Calu3 (cell line): ENCODE results near the gene ACAD10. TPM values are rescaled to one million over a fixed set of nuclear protein-coding genes. Genes with fewer than 3 reads are reported as not detected.

Experiments
- BruUV-seq: library from RNA; stranded (reverse); fragments of 400-500 nt; replicated peaks from 2 replicates; lab custom pipeline; 2021; lab: Mats Ljungman, UMichigan
- CTCF ChIA-PET: fragments of 300-600 bp; sonication (Branson Sonifier 250); formaldehyde crosslinking; loops from one replicate; lab custom pipeline; 2022; ENCODE audit warnings: antibody characterized with exemption; lab: Charles Lee
- DNase-seq: peaks from one replicate; pipeline ENCODE4 v3.0.0; 2022
- H3K27ac Mint-ChIP-seq: one replicate; pipeline ENCODE4 v1.8.0; 2022; ENCODE audit warnings: mixed read lengths; ENCODE audit not compliant: unreplicated experiment
- H3K27me3 Mint-ChIP-seq: one replicate; pipeline ENCODE4 v1.8.0; 2022; ENCODE audit warnings: mixed read lengths; ENCODE audit not compliant: unreplicated experiment
- H3K36me3 Mint-ChIP-seq: one replicate; pipeline ENCODE4 v1.8.0; 2022; ENCODE audit warnings: mild to moderate bottlenecking, moderate library complexity, mixed read lengths; ENCODE audit not compliant: insufficient read depth, unreplicated experiment
- H3K4me1 Mint-ChIP-seq: one replicate; pipeline ENCODE4 v1.8.0; 2022; ENCODE audit warnings: mild to moderate bottlenecking, low read depth, mixed read lengths; ENCODE audit not compliant: unreplicated experiment
- H3K4me3 Mint-ChIP-seq: one replicate; pipeline ENCODE4 v1.8.0; 2022; ENCODE audit warnings: mild to moderate bottlenecking, low read depth, moderate library complexity, mixed read lengths; ENCODE audit not compliant: unreplicated experiment
- H3K9me3 Mint-ChIP-seq: one replicate; pipeline ENCODE4 v1.8.0; 2022; ENCODE audit warnings: low read depth, mixed read lengths; ENCODE audit not compliant: unreplicated experiment
- CTCF ChIP-seq: fragments of 200-600 bp; IDR thresholded peaks from one replicate; pipeline ENCODE4 v1.8.0; 2022; ENCODE audit warnings: antibody characterized with exemption; ENCODE audit not compliant: unreplicated experiment
- intact Hi-C: fragments of 100-400 bp; cut with micrococcal nuclease; formaldehyde crosslinking; loops from one replicate; pipeline ENCODE4 v1.10.0; 2022; ENCODE audit not compliant: unreplicated experiment
- total RNA-seq: library from RNA; stranded (reverse); gene quantifications from 2 replicates; pipeline ENCODE4 v1.2.3, GENCODE V29; 2022

ACAD10 gene
- total RNA-seq, 1 experiment from 2014 or later: 50.8 TPM

GRCh38 chr12:111653596-111653995 lies 32.3 kb upstream of the ACAD10 start:
- H3K4me1 Mint-ChIP-seq: no peaks in the 10 kb centered on the region
- H3K9me3 Mint-ChIP-seq: no peaks in the 10 kb centered on the region
- TF ChIP-seq CTCF: no peak
- no peak for DNase-seq
- H3K36me3 Mint-ChIP-seq: peaks cover 25% of the 10 kb centered on the region
- BruUV-seq: no TSS peak
- intact Hi-C loops: no loop called here
- no peak overlapping the region for H3K4me3 Mint-ChIP-seq
- H3K27me3 Mint-ChIP-seq: no peaks in the 10 kb centered on the region
- H3K27ac Mint-ChIP-seq: no peak overlapping the region
- CTCF ChIA-PET: no interaction called here

GRCh38 chr12:111655356-111655755 lies 30.5 kb upstream of the ACAD10 start:
- no TSS peak for BruUV-seq
- TF ChIP-seq CTCF: no peak
- no peak for DNase-seq
- H3K27me3 Mint-ChIP-seq: no peaks in the 10 kb centered on the region
- intact Hi-C loops: no loop called here
- no peaks in the 10 kb centered on the region for H3K9me3 Mint-ChIP-seq
- H3K27ac Mint-ChIP-seq: no peak overlapping the region
- CTCF ChIA-PET: no interaction called here
- no peak overlapping the region for H3K4me3 Mint-ChIP-seq
- H3K4me1 Mint-ChIP-seq: no peaks in the 10 kb centered on the region
- H3K36me3 Mint-ChIP-seq: peaks cover 35% of the 10 kb centered on the region

GRCh38 chr12:111656016-111656415 lies 29.8 kb upstream of the ACAD10 start:
- BruUV-seq: no TSS peak
- intact Hi-C loops: no loop called here
- TF ChIP-seq CTCF: no peak
- Mint-ChIP-seq H3K36me3 (peaks cover 41% of the 10 kb centered on the region), H3K4me3 (no peak overlapping the region), H3K27ac (no peak overlapping the region), H3K9me3 (no peaks in the 10 kb centered on the region), H3K4me1 (no peaks in the 10 kb centered on the region), H3K27me3 (no peaks in the 10 kb centered on the region)
- CTCF ChIA-PET: no interaction called here
- no peak for DNase-seq

GRCh38 chr12:111664499-111664898 lies 21.4 kb upstream of the ACAD10 start:
- no peak overlapping the region for H3K27ac Mint-ChIP-seq
- no peak for DNase-seq
- H3K36me3 Mint-ChIP-seq: peaks cover 45% of the 10 kb centered on the region
- CTCF ChIA-PET: no interaction called here
- H3K27me3 Mint-ChIP-seq: no peaks in the 10 kb centered on the region
- intact Hi-C loops: no loop called here
- no peak for TF ChIP-seq CTCF
- H3K9me3 Mint-ChIP-seq: no peaks in the 10 kb centered on the region
- no TSS peak for BruUV-seq
- no peaks in the 10 kb centered on the region for H3K4me1 Mint-ChIP-seq
- H3K4me3 Mint-ChIP-seq: no peak overlapping the region
